Neural cell (in vitro differentiated cells): Measurements from ENCODE around the gene CTXN1.

Experiments
- CTCF ChIP-seq: fragments of 450-650 bp; IDR thresholded peaks from 2 replicates; pipeline ENCODE4 v1.5.1; 2014; ENCODE audit warnings: antibody characterized with exemption, mild to moderate bottlenecking, moderate library complexity; ENCODE audit not compliant: poor library complexity, severe bottlenecking
- EZH2 ChIP-seq: fragments of 200-600, 300-800 bp; shearing (Covaris generic), sonication (generic); IDR thresholded peaks from 2 replicates; pipeline ENCODE4 v1.6.1; 2014; ENCODE audit warnings: antibody characterized with exemption, low read length, borderline replicate concordance, mild to moderate bottlenecking; ENCODE audit not compliant: insufficient read depth, poor library complexity, severe bottlenecking
- MXI1 ChIP-seq: fragments of 450-650 bp; conservative IDR thresholded peaks from 2 replicates; pipeline ENCODE4 v1.6.1; 2014; ENCODE audit warnings: antibody characterized with exemption, mild to moderate bottlenecking; ENCODE audit not compliant: poor library complexity, severe bottlenecking

- TF ChIP-seq EZH2, result no peak
- no peak for TF ChIP-seq CTCF
- no peak for TF ChIP-seq MXI1
Measured at GRCh38 chr19:7897292-7897691, 28.6 kb downstream of the CTXN1 start.
